HFF-Myc (cell line): Measurements from ENCODE around the gene CACNA1C.

ENCODE experiments used
- DNase-seq: peaks from one replicate; pipeline ENCODE4 v3.0.0-alpha.2; 2011; ENCODE audit warnings: low read depth; ENCODE audit errors: extremely low read depth
- H3K4me3 ChIP-seq: replicated peaks from 2 replicates; pipeline ENCODE4 v1.5.1; 2011; ENCODE audit warnings: low read depth, mild to moderate bottlenecking, control low read depth, low read length
- TF ChIP-seq, protein P1 (sequence below): IDR thresholded peaks from 2 replicates; pipeline ENCODE4 v1.5.1; 2012; ENCODE audit warnings: mild to moderate bottlenecking, low read depth, low read length, control low read depth; ENCODE audit errors: missing control alignments

The CACNA1C gene

DNA sequence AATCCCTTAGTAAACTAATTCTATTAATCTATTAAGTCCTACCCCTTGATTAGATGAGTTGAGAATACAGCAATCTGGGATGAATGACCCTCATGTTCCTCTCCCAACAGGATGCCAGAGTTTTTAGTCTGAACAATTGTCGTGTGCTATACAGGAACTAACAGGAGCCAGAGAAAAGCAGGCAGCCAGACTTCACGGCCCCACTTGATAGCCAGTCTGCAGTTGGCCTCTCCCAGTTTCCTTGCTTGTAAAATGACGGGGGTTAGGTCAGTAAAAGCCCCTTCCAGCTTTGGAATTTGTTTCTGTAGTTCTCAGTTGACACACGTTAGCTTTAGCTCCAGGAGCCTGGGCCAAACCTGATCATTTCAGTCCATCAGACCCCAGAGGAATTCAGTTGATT lies 475.2 kb downstream of the CACNA1C start:
- H3K4me3 ChIP-seq: no peak overlapping the region
- DNase-seq: no peak
- TF ChIP-seq, protein P1, sequence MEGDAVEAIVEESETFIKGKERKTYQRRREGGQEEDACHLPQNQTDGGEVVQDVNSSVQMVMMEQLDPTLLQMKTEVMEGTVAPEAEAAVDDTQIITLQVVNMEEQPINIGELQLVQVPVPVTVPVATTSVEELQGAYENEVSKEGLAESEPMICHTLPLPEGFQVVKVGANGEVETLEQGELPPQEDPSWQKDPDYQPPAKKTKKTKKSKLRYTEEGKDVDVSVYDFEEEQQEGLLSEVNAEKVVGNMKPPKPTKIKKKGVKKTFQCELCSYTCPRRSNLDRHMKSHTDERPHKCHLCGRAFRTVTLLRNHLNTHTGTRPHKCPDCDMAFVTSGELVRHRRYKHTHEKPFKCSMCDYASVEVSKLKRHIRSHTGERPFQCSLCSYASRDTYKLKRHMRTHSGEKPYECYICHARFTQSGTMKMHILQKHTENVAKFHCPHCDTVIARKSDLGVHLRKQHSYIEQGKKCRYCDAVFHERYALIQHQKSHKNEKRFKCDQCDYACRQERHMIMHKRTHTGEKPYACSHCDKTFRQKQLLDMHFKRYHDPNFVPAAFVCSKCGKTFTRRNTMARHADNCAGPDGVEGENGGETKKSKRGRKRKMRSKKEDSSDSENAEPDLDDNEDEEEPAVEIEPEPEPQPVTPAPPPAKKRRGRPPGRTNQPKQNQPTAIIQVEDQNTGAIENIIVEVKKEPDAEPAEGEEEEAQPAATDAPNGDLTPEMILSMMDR: no peak

DNA sequence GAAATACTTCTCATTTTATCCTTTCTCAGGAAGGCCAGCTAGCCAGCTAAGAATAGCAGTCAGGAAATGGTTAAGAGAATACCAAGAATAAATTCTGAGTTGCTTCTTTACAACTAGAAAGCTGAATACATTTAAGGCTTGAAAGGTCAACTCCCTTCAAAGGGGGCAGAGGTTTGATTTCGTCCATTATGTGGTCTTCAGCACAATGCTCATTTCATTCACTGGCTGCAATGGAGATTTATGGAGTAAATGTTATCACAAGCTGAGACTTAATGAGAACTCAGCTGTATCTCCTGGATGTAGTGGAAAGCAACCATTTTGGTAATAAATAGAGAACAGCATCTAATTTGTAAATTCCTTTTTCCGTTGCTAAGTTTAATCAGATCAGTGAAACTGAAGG lies 477.0 kb downstream of the CACNA1C start:
- TF ChIP-seq, protein P1: no peak
- DNase-seq: no peak
- H3K4me3 ChIP-seq: no peak overlapping the region

DNA sequence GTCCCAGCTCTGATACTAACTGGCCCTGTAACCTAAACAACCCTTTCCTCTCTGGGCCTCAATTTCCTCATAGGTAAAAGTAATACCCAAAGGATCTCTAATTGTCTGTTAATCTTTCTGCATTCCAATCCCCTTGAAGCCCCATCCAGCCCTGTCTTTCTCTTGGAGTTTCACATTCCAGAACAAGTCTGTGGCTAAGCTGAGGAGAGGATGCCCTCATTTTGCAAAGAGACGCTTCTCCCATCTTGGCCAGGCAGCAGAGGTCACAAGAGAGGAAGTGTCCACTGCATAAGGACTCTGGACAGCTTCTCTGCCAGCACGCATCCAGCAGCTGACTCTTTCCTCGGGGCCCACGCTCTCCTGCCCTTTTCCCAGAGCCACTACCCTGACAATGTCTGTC lies 478.6 kb downstream of the CACNA1C start:
- TF ChIP-seq, protein P1: no peak
- DNase-seq: no peak
- H3K4me3 ChIP-seq: no peak overlapping the region

DNA sequence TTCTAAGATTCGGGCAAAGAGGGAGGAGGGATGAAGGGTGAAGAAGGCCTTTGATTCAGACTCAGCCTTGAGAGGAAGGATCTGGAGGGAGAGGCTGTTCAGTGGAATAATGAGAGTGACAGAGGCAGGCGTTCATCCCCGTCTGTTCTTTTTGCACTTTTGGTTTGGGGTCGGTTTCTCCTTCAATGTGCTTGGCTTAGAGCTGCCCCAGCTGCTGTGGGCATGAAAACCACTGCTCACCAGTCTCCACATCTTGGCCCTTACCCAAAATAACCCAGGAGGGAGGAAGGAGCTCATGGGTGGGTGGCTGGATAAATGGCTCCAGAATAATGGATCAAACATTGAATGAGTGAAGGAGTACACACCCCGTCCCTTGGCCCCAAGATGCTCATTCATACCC lies 480.2 kb downstream of the CACNA1C start:
- no peak overlapping the region for H3K4me3 ChIP-seq
- TF ChIP-seq, protein P1: no peak
- no peak for DNase-seq

DNA sequence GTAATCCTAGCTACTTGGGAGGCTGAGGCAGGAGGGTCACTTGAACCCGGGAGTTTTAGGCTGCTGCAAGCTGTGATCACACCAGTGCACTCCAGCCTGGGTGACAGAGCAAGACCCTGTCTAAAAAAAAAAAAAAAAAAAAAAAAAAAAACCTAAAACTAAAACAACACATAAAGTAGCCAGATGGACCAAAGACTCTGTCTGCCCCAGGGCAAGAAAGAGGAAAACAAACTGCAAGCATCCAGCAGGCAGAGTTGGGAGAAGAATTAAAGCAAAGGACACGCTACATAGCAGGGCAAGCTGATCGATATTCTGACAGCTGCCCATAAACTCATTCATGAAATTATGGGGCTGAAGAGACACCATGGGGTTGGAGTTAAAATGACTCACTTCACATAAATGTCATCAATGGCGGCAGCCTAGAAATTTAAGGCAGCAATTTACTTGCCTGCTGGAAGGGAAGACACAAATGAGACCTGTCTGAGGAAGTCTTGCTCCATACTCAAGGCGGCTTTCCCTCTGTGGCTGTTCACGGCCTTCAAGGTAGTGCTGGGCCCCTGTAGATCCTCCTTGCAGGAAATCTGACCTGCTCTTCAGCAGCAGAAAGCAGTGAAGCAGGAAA lies 482.9 kb downstream of the CACNA1C start:
- no peak for DNase-seq
- TF ChIP-seq, protein P1: no peak
- H3K4me3 ChIP-seq: no peak overlapping the region

DNA sequence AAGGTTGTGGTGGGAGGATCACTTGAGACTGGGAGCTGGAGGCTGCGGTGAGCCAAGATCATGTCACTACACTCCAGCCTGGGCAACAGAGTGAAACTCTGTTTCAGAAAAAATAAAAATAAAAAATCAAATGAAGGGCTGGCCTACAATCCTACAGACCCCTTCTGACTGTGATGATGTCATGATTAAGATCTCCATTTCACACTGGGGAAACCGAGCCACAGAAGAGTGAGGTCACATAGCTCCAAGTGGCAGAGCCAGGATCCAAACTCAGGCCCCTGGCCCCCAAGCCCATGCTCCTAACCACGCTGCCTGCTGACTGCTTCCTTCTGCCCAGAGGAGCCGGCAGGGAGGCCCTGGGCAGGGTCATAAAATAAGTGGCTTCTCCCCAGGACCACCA lies 483.9 kb downstream of the CACNA1C start:
- TF ChIP-seq, protein P1: no peak
- no peak for DNase-seq

More for the DNA sequence above, 483.9 kb downstream of the CACNA1C start:
- H3K4me3 ChIP-seq: no peak overlapping the region
